GM15510 (cell line): Measurements from ENCODE around the gene C1R.

Experiments
- POLR2A ChIP-seq: IDR thresholded peaks from 3 replicates; pipeline ENCODE4 v1.6.1; 2011; ENCODE audit warnings: borderline replicate concordance; ENCODE audit not compliant: insufficient read length; ENCODE audit errors: extremely low read depth

C1R gene

DNA sequence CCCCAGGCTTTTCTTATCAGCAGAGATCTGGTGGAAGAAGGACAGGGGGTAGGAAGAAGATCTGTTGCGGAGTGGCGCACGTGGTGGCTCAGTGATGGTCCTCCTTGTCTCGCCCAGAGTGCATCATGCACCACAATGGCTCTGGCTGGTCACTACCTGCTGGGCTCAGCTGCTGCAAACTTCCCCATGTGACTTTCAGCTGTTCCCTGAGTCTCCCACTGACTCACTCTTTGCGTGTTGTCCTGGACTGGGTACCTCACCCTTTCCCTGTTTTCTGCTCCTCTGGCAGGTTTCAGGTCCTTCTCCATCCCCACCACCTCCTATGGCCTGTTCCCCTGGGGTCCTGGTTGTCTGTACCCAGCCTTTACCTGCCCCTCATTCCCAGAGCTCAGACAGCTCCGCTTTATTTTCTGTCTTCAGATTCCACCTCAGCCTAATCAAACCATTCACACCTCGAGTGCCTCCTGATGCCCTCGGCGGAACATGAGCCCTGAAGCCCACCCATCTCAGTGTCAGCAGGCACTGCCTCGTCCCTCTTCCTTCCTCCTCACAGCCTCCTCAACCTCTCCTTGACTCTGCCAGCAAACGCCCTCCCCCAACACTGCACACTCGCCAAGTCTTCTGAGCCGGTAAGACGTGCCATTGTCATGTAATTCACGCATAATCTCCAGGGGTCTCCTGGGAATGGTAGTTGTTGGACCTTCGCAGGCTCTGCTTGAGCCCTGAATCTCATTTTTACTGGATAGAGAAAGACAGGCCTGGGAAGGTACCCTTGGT is 1.8 kb downstream of the C1R start:
- TF ChIP-seq POLR2A, result no peak

GRCh38 chr12:7089196-7089871 is 2.9 kb downstream of the C1R start:
- TF ChIP-seq POLR2A, result no peak

GRCh38 chr12:7083125-7083524 is 9.1 kb downstream of the C1R start:
- TF ChIP-seq POLR2A, result no peak

GRCh38 chr12:7081037-7081436 is 11.2 kb downstream of the C1R start:
- TF ChIP-seq POLR2A, result no peak

- no peak for TF ChIP-seq POLR2A
Observed at GRCh38 chr12:7079826-7080125, 12.5 kb downstream of the C1R start.

DNA sequence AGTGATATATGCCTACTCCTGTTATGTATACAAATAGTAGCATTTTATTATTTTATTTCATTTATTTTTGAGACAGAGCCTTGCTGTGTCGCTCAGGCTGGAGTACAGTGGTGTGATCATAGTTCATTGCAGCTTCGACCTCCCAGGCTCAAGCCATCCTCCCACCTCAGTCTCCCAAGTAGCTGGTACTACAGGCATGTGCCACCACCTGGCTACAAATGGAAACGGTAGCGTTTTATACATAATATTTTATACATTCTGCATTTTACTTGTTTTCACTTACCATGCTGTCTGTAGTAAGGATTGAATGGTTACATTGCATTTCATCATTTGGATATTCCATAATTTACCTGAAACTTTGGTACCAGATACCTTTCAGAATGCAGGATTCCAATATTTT is 14.1 kb downstream of the C1R start:
- no peak for TF ChIP-seq POLR2A

DNA sequence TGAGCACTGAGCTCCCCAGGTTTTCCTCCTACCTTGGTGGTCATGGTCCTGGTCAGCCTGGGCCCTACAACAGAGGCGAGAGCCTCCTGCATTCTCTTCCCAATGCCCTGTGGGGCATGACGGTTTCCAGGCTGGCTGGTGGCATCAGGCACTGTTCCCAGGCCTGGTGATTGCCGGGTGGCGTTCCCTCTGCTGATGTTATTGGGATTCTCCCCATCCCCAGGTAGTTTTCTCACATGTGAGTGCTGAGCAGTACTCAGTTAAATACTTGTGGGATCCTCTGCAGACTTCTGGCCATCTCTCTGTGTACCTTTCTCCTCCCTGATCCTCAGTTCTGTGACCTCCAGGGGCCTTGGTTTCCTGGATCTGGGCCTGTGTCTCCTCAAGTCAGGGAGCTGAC is 15.8 kb downstream of the C1R start:
- TF ChIP-seq POLR2A, result no peak

DNA sequence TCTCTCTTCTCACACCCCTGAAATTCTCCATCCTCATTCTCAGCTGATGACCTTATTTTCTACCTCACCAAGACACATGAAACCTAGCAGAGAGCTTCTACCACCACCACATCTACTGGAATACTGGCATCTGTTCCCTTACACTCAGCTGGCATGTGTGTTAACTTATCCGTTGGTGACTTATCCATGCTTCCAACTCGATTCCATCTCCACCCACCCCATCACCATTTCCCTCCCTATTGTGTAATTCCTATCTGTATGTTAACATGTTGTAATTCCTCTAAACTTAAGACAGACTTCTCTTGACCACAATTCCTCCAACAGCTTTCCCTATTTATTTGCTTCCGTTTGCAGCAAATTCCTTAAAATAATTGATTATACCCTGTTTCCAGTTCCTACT is 16.3 kb downstream of the C1R start:
- TF ChIP-seq POLR2A, result no peak

DNA sequence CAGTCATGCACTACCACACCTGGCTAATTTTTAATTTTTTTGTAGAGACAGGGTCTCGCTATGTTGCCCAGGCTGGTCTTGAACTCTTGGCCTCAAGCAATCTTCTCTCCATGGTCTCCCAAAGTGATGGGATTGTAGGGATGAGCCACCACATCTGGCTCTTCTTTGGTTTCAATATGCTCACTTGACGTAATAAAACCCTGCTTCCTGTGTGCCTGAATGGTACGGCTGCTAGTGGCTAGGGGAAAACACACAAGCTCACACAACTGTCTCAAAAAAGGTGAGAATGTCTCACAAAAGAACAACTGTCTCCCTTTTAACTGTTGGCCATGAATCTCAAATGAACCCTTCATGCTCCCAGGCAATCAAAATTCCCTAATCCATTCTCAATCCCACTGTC is 16.7 kb downstream of the C1R start:
- TF ChIP-seq POLR2A, result no peak

DNA sequence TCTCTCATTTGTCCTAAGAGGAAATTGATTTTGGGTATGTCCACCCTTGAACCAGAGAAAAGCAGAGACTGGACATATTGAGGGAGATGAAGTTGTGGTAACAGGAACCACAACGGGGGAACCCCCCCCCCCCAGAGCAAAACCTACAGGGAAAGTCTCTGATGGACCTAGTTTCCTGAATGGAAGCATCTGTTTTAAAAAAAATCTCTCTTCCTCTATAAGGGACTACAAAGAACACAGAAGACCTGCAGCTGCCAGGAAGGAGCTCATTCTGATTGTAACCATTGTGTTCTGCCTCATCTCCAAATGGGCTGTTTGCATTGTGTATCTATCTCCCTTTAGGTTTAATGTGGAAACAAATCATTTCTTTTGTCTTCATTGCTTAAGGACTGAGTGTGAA is 18.3 kb downstream of the C1R start:
- no peak for TF ChIP-seq POLR2A

GRCh38 chr12:7072554-7072953 is 19.7 kb downstream of the C1R start:
- no peak for TF ChIP-seq POLR2A

- no peak for TF ChIP-seq POLR2A
Observed at GRCh38 chr12:7072035-7072434, 20.2 kb downstream of the C1R start.

DNA sequence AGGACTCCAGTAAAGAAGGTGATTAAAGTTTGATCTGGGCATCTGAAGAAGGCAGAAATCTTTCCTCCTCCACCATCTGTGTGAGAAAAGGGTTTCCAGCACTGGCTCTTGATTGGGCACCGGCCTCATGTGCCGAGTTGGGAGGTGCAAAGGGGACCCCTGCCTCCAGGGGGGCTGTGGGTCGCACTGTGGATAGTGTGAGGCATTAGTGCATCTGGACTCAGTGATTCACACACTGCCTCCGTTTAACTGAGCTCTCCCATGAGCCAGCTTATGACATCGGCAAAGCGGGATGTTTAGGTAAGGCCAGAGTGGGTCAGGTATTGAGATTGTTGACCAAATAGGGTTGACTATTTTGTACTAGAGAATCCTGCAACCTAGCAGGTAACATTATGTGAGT is 22.9 kb downstream of the C1R start:
- no peak for TF ChIP-seq POLR2A

GRCh38 chr12:7068994-7069346 is 23.3 kb downstream of the C1R start:
- TF ChIP-seq POLR2A, result no peak

DNA sequence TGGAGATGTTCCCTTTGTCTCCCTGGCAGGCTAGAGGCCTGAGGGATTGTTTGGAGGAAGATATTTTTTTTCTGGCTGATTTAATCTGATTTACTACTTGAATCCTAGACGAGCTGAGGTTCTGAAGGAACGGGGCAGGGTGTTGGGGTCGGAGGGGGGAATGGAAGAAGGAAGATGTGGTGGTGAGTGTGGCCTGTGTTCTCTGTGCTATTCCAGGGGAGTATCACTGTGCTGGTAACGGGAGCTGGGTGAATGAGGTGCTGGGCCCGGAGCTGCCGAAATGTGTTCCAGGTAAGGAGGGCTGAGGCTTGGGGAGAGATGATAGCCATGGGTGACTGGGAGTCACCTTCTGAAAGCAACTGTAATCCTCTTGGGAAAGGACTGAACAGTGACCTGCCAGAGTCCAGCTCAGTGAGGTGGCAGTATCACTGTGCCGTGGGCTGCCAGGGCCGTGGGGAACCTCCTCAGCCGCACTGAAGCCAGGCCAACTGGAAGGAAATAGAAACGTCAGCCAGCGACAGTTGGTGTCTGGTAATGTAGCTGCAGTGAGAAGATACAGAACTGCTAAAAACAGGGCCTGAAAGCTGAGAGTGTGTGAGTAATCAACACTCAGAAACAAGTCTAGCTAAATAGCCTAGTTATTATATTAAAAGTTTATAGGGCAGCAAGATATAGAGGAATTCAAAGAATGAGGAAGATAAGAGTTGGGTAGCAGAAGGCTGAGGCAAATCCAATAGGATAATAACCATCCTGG is 23.8 kb downstream of the C1R start:
- TF ChIP-seq POLR2A, result no peak

GRCh38 chr12:7067096-7067495 is 25.1 kb downstream of the C1R start:
- TF ChIP-seq POLR2A, result no peak
